ENCODE measurements around the gene BCAS4. TPM values are rescaled to one million over a fixed set of nuclear protein-coding genes. Genes with fewer than 3 reads are reported as not detected.
"Not testable (repeated sequence)": the region's sequence is repeated elsewhere in the genome, so short reads cannot be mapped to it uniquely, and the experiment has no call there.

Gene BCAS4
- total and polyA plus RNA-seq, 5 donors from 2014 or later: 8.0 to 17.6 (median 14.0) TPM

GRCh38 chr20:50794181-50794845 is 548 bp upstream of the BCAS4 start:
- H3K4me1 Mint-ChIP-seq: peaks cover 0 to 37% (median 8%) of the 10 kb centered on the region in 4 donors
- no peak for DNase-seq
- H3K4me3 Mint-ChIP-seq: peak overlapping the region; percentile 76 to 90 (median 81)
- H3K27me3 Mint-ChIP-seq: no peaks in the 10 kb centered on the region
- peaks cover 20% of the 10 kb centered on the region for H3K4me1 ChIP-seq (ENCODE audit: control insufficient read depth, insufficient read depth, low read length, poor library complexity, severe bottlenecking)
- no peaks in the 10 kb centered on the region for H3K36me3 Mint-ChIP-seq
- H3K9me3 Mint-ChIP-seq: no peaks in the 10 kb centered on the region
- no peaks in the 10 kb centered on the region for H3K27me3 ChIP-seq (ENCODE audit: control insufficient read depth, insufficient read depth, low read length)
- H3K27ac ChIP-seq (ENCODE audit: insufficient read depth, low read length, poor library complexity, severe bottlenecking): no peak overlapping the region
- H3K4me3 ChIP-seq (ENCODE audit: low read depth, low read length): peak overlapping the region; percentile 74
- peak overlapping the region in 2 of 3 donors; percentile 46 to 80 for H3K27ac Mint-ChIP-seq
- no peaks in the 10 kb centered on the region for H3K36me3 ChIP-seq (ENCODE audit: control insufficient read depth, insufficient read depth, low read length)
- no peak for ATAC-seq (ENCODE audit: low read depth in 2 of 2)
- H3K9me3 ChIP-seq (ENCODE audit: control insufficient read depth in 2 of 2, low read length in 2 of 2): no peaks in the 10 kb centered on the region

- H3K27ac ChIP-seq (ENCODE audit: insufficient read depth, low read length, poor library complexity, severe bottlenecking): no peak overlapping the region
- no peak overlapping the region for H3K27ac Mint-ChIP-seq
- peak overlapping the region in 2 of 4 donors; percentile 78 to 87 for H3K4me3 Mint-ChIP-seq
These were observed 2.3 kb downstream of the BCAS4 start for GRCh38 chr20:50797142-50797541.

GRCh38 chr20:50798650-50799049 is 3.8 kb downstream of the BCAS4 start:
- H3K9me3 ChIP-seq (ENCODE audit: control insufficient read depth in 2 of 2, low read length in 2 of 2): no peaks in the 10 kb centered on the region
- ATAC-seq (ENCODE audit: low read depth in 2 of 2): no peak
- H3K27ac ChIP-seq (ENCODE audit: insufficient read depth, low read length, poor library complexity, severe bottlenecking): no peak overlapping the region
- H3K27me3 Mint-ChIP-seq: peaks cover 4% of the 10 kb centered on the region
- H3K4me1 ChIP-seq (ENCODE audit: control insufficient read depth, insufficient read depth, low read length, poor library complexity, severe bottlenecking): peaks cover 12% of the 10 kb centered on the region
- no peaks in the 10 kb centered on the region for H3K27me3 ChIP-seq (ENCODE audit: control insufficient read depth, insufficient read depth, low read length)
- H3K9me3 Mint-ChIP-seq: no peaks in the 10 kb centered on the region
- no peaks in the 10 kb centered on the region for H3K36me3 ChIP-seq (ENCODE audit: control insufficient read depth, insufficient read depth, low read length)
- H3K4me3 Mint-ChIP-seq: peak overlapping the region in 1 of 4 donors; percentile 75
- H3K36me3 Mint-ChIP-seq: no peaks in the 10 kb centered on the region
- H3K4me1 Mint-ChIP-seq: peaks cover 0 to 29% (median 10%) of the 10 kb centered on the region in 4 donors
- no peak overlapping the region for H3K27ac Mint-ChIP-seq
- H3K4me3 ChIP-seq (ENCODE audit: low read depth, low read length): no peak overlapping the region
- DNase-seq: no peak

More at GRCh38 chr20:50797142-50797541, 2.3 kb downstream of the BCAS4 start:
- Histone ChIP-seq H3K27me3 (ENCODE audit: control insufficient read depth, insufficient read depth, low read length) (no peaks in the 10 kb centered on the region), H3K36me3 (ENCODE audit: control insufficient read depth, insufficient read depth, low read length) (no peaks in the 10 kb centered on the region), H3K9me3 (ENCODE audit: control insufficient read depth in 2 of 2, low read length in 2 of 2) (no peaks in the 10 kb centered on the region), H3K4me1 (ENCODE audit: control insufficient read depth, insufficient read depth, low read length, poor library complexity, severe bottlenecking) (peaks cover 12% of the 10 kb centered on the region), H3K4me3 (ENCODE audit: low read depth, low read length) (no peak overlapping the region)
- Mint-ChIP-seq H3K27me3 (no peaks in the 10 kb centered on the region), H3K4me1 (peaks cover 0 to 32% (median 10%) of the 10 kb centered on the region in 4 donors), H3K36me3 (no peaks in the 10 kb centered on the region), H3K9me3 (no peaks in the 10 kb centered on the region)
- ATAC-seq (ENCODE audit: low read depth in 2 of 2) (no peak), DNase-seq (no peak)

- peaks cover 9% of the 10 kb centered on the region for H3K4me1 ChIP-seq (ENCODE audit: control insufficient read depth, insufficient read depth, low read length, poor library complexity, severe bottlenecking)
- H3K4me3 Mint-ChIP-seq: peak overlapping the region in 1 of 4 donors; percentile 75
- no peaks in the 10 kb centered on the region for H3K36me3 Mint-ChIP-seq
- H3K27me3 ChIP-seq (ENCODE audit: control insufficient read depth, insufficient read depth, low read length): no peaks in the 10 kb centered on the region
- H3K4me1 Mint-ChIP-seq: peaks cover 0 to 27% (median 8%) of the 10 kb centered on the region in 4 donors
- no peak overlapping the region for H3K27ac ChIP-seq (ENCODE audit: insufficient read depth, low read length, poor library complexity, severe bottlenecking)
- H3K9me3 Mint-ChIP-seq: no peaks in the 10 kb centered on the region
- H3K36me3 ChIP-seq (ENCODE audit: control insufficient read depth, insufficient read depth, low read length): no peaks in the 10 kb centered on the region
- H3K27me3 Mint-ChIP-seq: peaks cover 4% of the 10 kb centered on the region
- no peak overlapping the region for H3K27ac Mint-ChIP-seq
- DNase-seq (no peak), ATAC-seq (ENCODE audit: low read depth in 2 of 2) (no peak)
- H3K4me3 ChIP-seq (ENCODE audit: low read depth, low read length): no peak overlapping the region
- no peaks in the 10 kb centered on the region for H3K9me3 ChIP-seq (ENCODE audit: control insufficient read depth in 2 of 2, low read length in 2 of 2)
These were observed 4.5 kb downstream of the BCAS4 start for GRCh38 chr20:50799176-50799889.

GRCh38 chr20:50799890-50800550 is 5.2 kb downstream of the BCAS4 start:
- Mint-ChIP-seq H3K27me3 (peaks cover 4% of the 10 kb centered on the region), H3K9me3 (no peaks in the 10 kb centered on the region), H3K4me1 (peaks cover 4 to 32% (median 12%) of the 10 kb centered on the region in 4 donors), H3K27ac (peak overlapping the region in 2 of 3 donors; percentile 42 to 64), H3K36me3 (no peaks in the 10 kb centered on the region), H3K4me3 (no peak overlapping the region)
- DNase-seq: no peak
- Histone ChIP-seq H3K9me3 (ENCODE audit: control insufficient read depth in 2 of 2, low read length in 2 of 2) (no peaks in the 10 kb centered on the region), H3K27ac (ENCODE audit: insufficient read depth, low read length, poor library complexity, severe bottlenecking) (no peak overlapping the region), H3K4me1 (ENCODE audit: control insufficient read depth, insufficient read depth, low read length, poor library complexity, severe bottlenecking) (peaks cover 9% of the 10 kb centered on the region), H3K27me3 (ENCODE audit: control insufficient read depth, insufficient read depth, low read length) (no peaks in the 10 kb centered on the region), H3K36me3 (ENCODE audit: control insufficient read depth, insufficient read depth, low read length) (no peaks in the 10 kb centered on the region), H3K4me3 (ENCODE audit: low read depth, low read length) (no peak overlapping the region)
- ATAC-seq (ENCODE audit: low read depth in 2 of 2): no peak

GRCh38 chr20:50800986-50801746 is 6.3 kb downstream of the BCAS4 start:
- H3K9me3 Mint-ChIP-seq; H3K36me3 ChIP-seq (ENCODE audit: control insufficient read depth, insufficient read depth, low read length); ATAC-seq (ENCODE audit: low read depth in 2 of 2); H3K4me1 ChIP-seq (ENCODE audit: control insufficient read depth, insufficient read depth, low read length, poor library complexity, severe bottlenecking); DNase-seq; H3K36me3 Mint-ChIP-seq; H3K4me3 Mint-ChIP-seq; H3K27me3 Mint-ChIP-seq; H3K27ac Mint-ChIP-seq; H3K9me3 ChIP-seq (ENCODE audit: control insufficient read depth in 2 of 2, low read length in 2 of 2); H3K27ac ChIP-seq (ENCODE audit: insufficient read depth, low read length, poor library complexity, severe bottlenecking); H3K27me3 ChIP-seq (ENCODE audit: control insufficient read depth, insufficient read depth, low read length); H3K4me3 ChIP-seq (ENCODE audit: low read depth, low read length): not testable (repeated sequence)
- peaks cover 4 to 37% (median 14%) of the 10 kb centered on the region in 4 donors for H3K4me1 Mint-ChIP-seq

GRCh38 chr20:50801747-50802125 is 6.9 kb downstream of the BCAS4 start:
- H3K4me3 ChIP-seq (ENCODE audit: low read depth, low read length): no peak overlapping the region
- no peak overlapping the region for H3K27ac ChIP-seq (ENCODE audit: insufficient read depth, low read length, poor library complexity, severe bottlenecking)
- H3K9me3 Mint-ChIP-seq: peaks cover 0 to 2% (median 0%) of the 10 kb centered on the region in 7 donors
- no peaks in the 10 kb centered on the region for H3K36me3 ChIP-seq (ENCODE audit: control insufficient read depth, insufficient read depth, low read length)
- peaks cover 8% of the 10 kb centered on the region for H3K4me1 ChIP-seq (ENCODE audit: control insufficient read depth, insufficient read depth, low read length, poor library complexity, severe bottlenecking)
- ATAC-seq (ENCODE audit: low read depth in 2 of 2): no peak
- H3K9me3 ChIP-seq (ENCODE audit: control insufficient read depth in 2 of 2, low read length in 2 of 2): no peaks in the 10 kb centered on the region
- no peaks in the 10 kb centered on the region for H3K27me3 ChIP-seq (ENCODE audit: control insufficient read depth, insufficient read depth, low read length)
- H3K27me3 Mint-ChIP-seq: peaks cover 4% of the 10 kb centered on the region
- H3K36me3 Mint-ChIP-seq: no peaks in the 10 kb centered on the region
- peak overlapping the region in 2 of 3 donors; percentile 41 to 75 for H3K27ac Mint-ChIP-seq
- peaks cover 4 to 39% (median 15%) of the 10 kb centered on the region in 4 donors for H3K4me1 Mint-ChIP-seq
- no peak overlapping the region for H3K4me3 Mint-ChIP-seq
- DNase-seq: no peak
